Measurements from ENCODE around the gene GART.

Gene GART

DNA sequence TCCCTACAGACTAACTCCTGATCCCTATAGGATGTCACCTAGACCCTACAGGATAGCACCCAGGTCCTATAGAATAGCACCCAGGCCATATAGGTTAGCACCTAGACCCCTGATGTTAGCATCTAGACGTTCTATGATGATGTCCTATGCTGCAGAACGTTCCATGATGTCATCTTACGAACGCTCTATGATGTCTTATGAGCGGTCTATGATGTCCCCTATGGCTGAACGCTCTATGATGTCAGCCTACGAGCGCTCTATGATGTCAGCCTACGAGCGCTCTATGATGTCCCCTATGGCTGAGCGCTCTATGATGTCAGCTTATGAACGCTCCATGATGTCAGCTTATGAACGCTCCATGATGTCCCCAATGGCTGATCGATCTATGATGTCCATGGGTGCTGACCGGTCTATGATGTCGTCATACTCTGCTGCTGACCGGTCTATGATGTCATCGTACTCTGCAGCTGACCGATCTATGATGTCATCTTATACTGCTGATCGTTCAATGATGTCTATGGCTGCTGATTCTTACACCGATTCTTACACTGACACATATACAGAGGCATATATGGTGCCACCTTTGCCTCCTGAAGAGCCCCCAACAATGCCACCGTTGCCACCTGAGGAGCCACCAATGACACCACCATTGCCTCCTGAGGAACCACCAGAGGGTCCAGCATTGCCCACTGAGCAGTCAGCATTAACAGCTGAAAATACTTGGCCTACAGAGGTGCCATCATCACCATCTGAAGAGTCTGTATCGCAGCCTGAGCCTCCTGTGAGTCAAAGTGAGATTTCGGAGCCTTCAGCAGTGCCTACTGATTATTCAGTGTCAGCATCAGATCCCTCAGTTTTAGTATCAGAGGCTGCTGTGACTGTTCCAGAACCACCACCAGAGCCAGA lies 10.4 kb upstream of the GART start:
- Histone ChIP-seq H3K9ac (ENCODE audit: low read length) (no peak overlapping the region), H3K27me3 (ENCODE audit: control insufficient read depth in 1 of 2, insufficient read depth in 2 of 2, low read length in 2 of 2) (no peaks in the 10 kb centered on the region), H3K27ac (ENCODE audit: low read depth, low read length) (no peak overlapping the region), H3K9me3 (ENCODE audit: low read length) (no peaks in the 10 kb centered on the region), H3K4me1 (ENCODE audit: insufficient read depth, low read length) (peaks cover 5% of the 10 kb centered on the region), H3K4me3 (ENCODE audit: low read depth in 1 of 2, low read length in 2 of 2) (no peak overlapping the region), H3K36me3 (ENCODE audit: insufficient read depth, low read length) (peaks cover 70% of the 10 kb centered on the region)

- peaks cover 5% of the 10 kb centered on the region for H3K4me1 ChIP-seq (ENCODE audit: insufficient read depth, low read length)
- no peaks in the 10 kb centered on the region for H3K27me3 ChIP-seq (ENCODE audit: control insufficient read depth in 1 of 2, insufficient read depth in 2 of 2, low read length in 2 of 2)
- H3K9ac ChIP-seq (ENCODE audit: low read length): no peak overlapping the region
- no peak overlapping the region for H3K27ac ChIP-seq (ENCODE audit: low read depth, low read length)
- peaks cover 73% of the 10 kb centered on the region for H3K36me3 ChIP-seq (ENCODE audit: insufficient read depth, low read length)
- H3K9me3 ChIP-seq (ENCODE audit: low read length): no peaks in the 10 kb centered on the region
- no peak overlapping the region for H3K4me3 ChIP-seq (ENCODE audit: low read depth in 1 of 2, low read length in 2 of 2)
These were observed 9.7 kb upstream of the GART start for GRCh38 chr21:33551664-33552063.

DNA sequence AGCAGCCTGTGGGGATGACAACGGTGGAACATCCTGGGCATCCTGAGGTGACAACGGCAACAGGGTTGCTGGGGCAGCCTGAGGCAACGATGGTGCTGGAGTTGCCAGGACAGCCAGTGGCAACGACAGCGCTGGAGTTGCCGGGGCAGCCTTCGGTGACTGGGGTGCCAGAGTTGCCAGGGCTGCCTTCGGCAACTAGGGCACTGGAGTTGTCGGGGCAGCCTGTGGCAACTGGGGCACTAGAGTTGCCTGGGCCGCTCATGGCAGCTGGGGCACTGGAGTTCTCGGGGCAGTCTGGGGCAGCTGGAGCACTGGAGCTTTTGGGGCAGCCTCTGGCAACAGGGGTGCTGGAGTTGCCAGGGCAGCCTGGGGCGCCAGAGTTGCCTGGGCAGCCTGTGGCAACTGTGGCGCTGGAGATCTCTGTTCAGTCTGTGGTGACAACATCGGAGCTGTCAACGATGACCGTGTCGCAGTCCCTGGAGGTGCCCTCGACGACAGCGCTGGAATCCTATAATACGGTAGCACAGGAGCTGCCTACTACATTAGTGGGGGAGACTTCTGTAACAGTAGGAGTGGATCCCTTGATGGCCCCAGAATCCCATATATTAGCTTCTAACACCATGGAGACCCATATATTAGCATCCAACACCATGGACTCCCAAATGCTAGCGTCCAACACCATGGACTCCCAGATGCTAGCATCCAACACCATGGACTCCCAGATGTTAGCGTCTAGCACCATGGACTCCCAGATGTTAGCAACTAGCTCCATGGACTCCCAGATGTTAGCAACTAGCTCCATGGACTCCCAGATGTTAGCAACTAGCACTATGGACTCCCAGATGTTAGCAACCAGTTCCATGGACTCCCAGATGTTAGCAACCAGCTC lies 9.1 kb upstream of the GART start:
- H3K4me1 ChIP-seq (ENCODE audit: insufficient read depth, low read length): peaks cover 7% of the 10 kb centered on the region
- H3K9me3 ChIP-seq (ENCODE audit: low read length): no peaks in the 10 kb centered on the region
- H3K36me3 ChIP-seq (ENCODE audit: insufficient read depth, low read length): peaks cover 72% of the 10 kb centered on the region
- no peak overlapping the region for H3K27ac ChIP-seq (ENCODE audit: low read depth, low read length)
- no peak overlapping the region for H3K4me3 ChIP-seq (ENCODE audit: low read depth in 1 of 2, low read length in 2 of 2)
- H3K27me3 ChIP-seq (ENCODE audit: control insufficient read depth in 1 of 2, insufficient read depth in 2 of 2, low read length in 2 of 2): no peaks in the 10 kb centered on the region
- no peak overlapping the region for H3K9ac ChIP-seq (ENCODE audit: low read length)

- no peaks in the 10 kb centered on the region for H3K27me3 ChIP-seq (ENCODE audit: control insufficient read depth in 1 of 2, insufficient read depth in 2 of 2, low read length in 2 of 2)
- no peak overlapping the region for H3K4me3 ChIP-seq (ENCODE audit: low read depth in 1 of 2, low read length in 2 of 2)
- no peak overlapping the region for H3K27ac ChIP-seq (ENCODE audit: low read depth, low read length)
- H3K9me3 ChIP-seq (ENCODE audit: low read length): no peaks in the 10 kb centered on the region
- H3K9ac ChIP-seq (ENCODE audit: low read length): no peak overlapping the region
- peaks cover 63% of the 10 kb centered on the region for H3K36me3 ChIP-seq (ENCODE audit: insufficient read depth, low read length)
- H3K4me1 ChIP-seq (ENCODE audit: insufficient read depth, low read length): peaks cover 12% of the 10 kb centered on the region
These were observed 8.2 kb upstream of the GART start for GRCh38 chr21:33549848-33550771.

DNA sequence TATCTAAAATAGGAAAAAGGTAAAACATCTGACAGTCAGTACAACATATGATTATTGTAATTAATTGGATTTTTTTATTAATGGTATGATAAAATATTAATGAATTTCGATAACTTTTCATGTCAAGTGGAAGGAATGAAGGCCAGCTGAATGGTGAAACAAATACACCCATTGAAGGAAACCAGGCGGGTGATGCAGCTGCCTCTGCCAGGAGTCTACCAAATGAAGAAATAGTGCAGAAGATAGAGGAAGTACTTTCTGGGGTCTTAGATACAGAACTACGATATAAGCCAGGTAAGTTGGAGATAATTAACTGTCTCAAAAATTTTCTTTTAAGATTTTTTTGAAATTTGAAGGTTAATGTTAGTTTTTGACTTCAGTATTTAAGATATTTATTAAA lies 4.2 kb upstream of the GART start:
- Histone ChIP-seq H3K27me3 (ENCODE audit: control insufficient read depth in 1 of 2, insufficient read depth in 2 of 2, low read length in 2 of 2) (no peaks in the 10 kb centered on the region), H3K9me3 (ENCODE audit: low read length) (no peaks in the 10 kb centered on the region), H3K4me3 (ENCODE audit: low read depth in 1 of 2, low read length in 2 of 2) (no peak overlapping the region), H3K36me3 (ENCODE audit: insufficient read depth, low read length) (peaks cover 25% of the 10 kb centered on the region), H3K9ac (ENCODE audit: low read length) (no peak overlapping the region), H3K4me1 (ENCODE audit: insufficient read depth, low read length) (peaks cover 25% of the 10 kb centered on the region), H3K27ac (ENCODE audit: low read depth, low read length) (no peak overlapping the region)

GRCh38 chr21:33544451-33545195 lies 2.7 kb upstream of the GART start:
- H3K4me1 ChIP-seq (ENCODE audit: insufficient read depth, low read length): peaks cover 26% of the 10 kb centered on the region

GRCh38 chr21:33543505-33544129 lies 1.7 kb upstream of the GART start:
- H3K36me3 ChIP-seq (ENCODE audit: insufficient read depth, low read length): peaks cover 7% of the 10 kb centered on the region
- H3K9me3 ChIP-seq (ENCODE audit: low read length): no peaks in the 10 kb centered on the region
- no peaks in the 10 kb centered on the region for H3K27me3 ChIP-seq (ENCODE audit: control insufficient read depth in 1 of 2, insufficient read depth in 2 of 2, low read length in 2 of 2)
- peak overlapping the region; percentile 97 for H3K27ac ChIP-seq (ENCODE audit: low read depth, low read length)
- H3K4me3 ChIP-seq (ENCODE audit: low read depth in 1 of 2, low read length in 2 of 2): peak overlapping the region; percentile 88 to 94
- H3K9ac ChIP-seq (ENCODE audit: low read length): peak overlapping the region; percentile 91
- peaks cover 26% of the 10 kb centered on the region for H3K4me1 ChIP-seq (ENCODE audit: insufficient read depth, low read length)

More at GRCh38 chr21:33544451-33545195, 2.7 kb upstream of the GART start:
- no peaks in the 10 kb centered on the region for H3K27me3 ChIP-seq (ENCODE audit: control insufficient read depth in 1 of 2, insufficient read depth in 2 of 2, low read length in 2 of 2)
- H3K9me3 ChIP-seq (ENCODE audit: low read length): no peaks in the 10 kb centered on the region
- no peak overlapping the region for H3K27ac ChIP-seq (ENCODE audit: low read depth, low read length)
- H3K36me3 ChIP-seq (ENCODE audit: insufficient read depth, low read length): peaks cover 12% of the 10 kb centered on the region
- peak overlapping the region; percentile 88 to 94 for H3K4me3 ChIP-seq (ENCODE audit: low read depth in 1 of 2, low read length in 2 of 2)
- H3K9ac ChIP-seq (ENCODE audit: low read length): peak overlapping the region; percentile 91

- Histone ChIP-seq H3K9me3 (ENCODE audit: low read length) (no peaks in the 10 kb centered on the region), H3K4me3 (ENCODE audit: low read depth in 1 of 2, low read length in 2 of 2) (peak within 1 kb of the TSS; percentile 88 to 94), H3K27ac (ENCODE audit: low read depth, low read length) (peak within 1 kb of the TSS; percentile 97), H3K4me1 (ENCODE audit: insufficient read depth, low read length) (peaks cover 26% of the 10 kb centered on the region), H3K36me3 (ENCODE audit: insufficient read depth, low read length) (peaks cover 13% of the 10 kb centered on the region), H3K9ac (ENCODE audit: low read length) (peak within 1 kb of the TSS; percentile 93), H3K27me3 (ENCODE audit: control insufficient read depth in 1 of 2, insufficient read depth in 2 of 2, low read length in 2 of 2) (no peaks in the 10 kb centered on the region)
These were observed 955 bp upstream of the GART start, which contains the start of gene SON for GRCh38 chr21:33542640-33543504. SON (plus strand) TSS chr21:33543038; CDS start chr21:33543093, 55 bp downstream.

DNA sequence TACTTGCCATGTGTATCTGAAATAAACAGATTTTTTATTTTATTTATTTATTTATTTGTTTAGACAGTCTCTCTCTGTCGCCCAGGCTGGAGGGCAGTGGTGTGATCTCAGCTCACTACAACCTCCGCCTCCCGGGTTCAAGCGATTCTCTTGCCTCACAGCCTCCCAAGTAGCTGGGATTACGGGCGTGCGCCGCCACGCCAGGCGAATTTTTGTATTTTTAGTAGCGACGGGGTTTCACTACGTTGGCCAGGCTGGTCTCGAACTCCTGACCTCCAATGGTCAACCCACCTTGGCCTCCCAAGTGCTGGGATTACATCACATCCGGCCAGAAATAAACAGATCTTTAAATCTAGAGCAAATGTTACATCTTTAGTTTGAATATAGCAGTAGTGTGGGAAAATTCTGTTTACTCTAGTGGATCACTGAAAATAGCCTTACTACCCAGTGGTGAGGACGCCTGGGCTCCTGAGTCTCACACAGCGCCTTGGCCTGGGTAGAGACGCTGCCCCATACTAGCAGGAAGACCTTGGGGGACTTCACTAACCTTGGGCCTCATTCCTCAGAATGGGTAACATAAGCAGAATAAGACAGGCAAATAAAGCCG lies 709 bp downstream of the GART start:
- Histone ChIP-seq H3K9ac (ENCODE audit: low read length) (peak overlapping the region; percentile 93), H3K9me3 (ENCODE audit: low read length) (no peaks in the 10 kb centered on the region), H3K4me1 (ENCODE audit: insufficient read depth, low read length) (peaks cover 26% of the 10 kb centered on the region), H3K4me3 (ENCODE audit: low read depth in 1 of 2, low read length in 2 of 2) (peak overlapping the region; percentile 57 to 94), H3K36me3 (ENCODE audit: insufficient read depth, low read length) (peaks cover 21% of the 10 kb centered on the region), H3K27ac (ENCODE audit: low read depth, low read length) (peak overlapping the region; percentile 84), H3K27me3 (ENCODE audit: control insufficient read depth in 1 of 2, insufficient read depth in 2 of 2, low read length in 2 of 2) (no peaks in the 10 kb centered on the region)

Data from muscle layer of colon (tissue), 2 donors.